OCI-LY7 (cell line): Measurements from ENCODE around the gene ERCC5.

ENCODE experiments used
- EZH2phosphoT487 ChIP-seq: fragments of 200-600 bp; sonication (generic); IDR thresholded peaks from 2 replicates; pipeline ENCODE4 v1.6.1; 2018; ENCODE audit warnings: low read depth, borderline replicate concordance, mild to moderate bottlenecking, mixed run types, antibody characterized with exemption, low read length, moderate library complexity, mixed read lengths
- TF ChIP-seq, protein P1 (sequence below): fragments of 200-600 bp; sonication (generic); conservative IDR thresholded peaks from 2 replicates; pipeline ENCODE4 v1.5.1; 2014; ENCODE audit warnings: mild to moderate bottlenecking, antibody characterized with exemption, low read length, moderate library complexity, mixed read lengths

DNA sequence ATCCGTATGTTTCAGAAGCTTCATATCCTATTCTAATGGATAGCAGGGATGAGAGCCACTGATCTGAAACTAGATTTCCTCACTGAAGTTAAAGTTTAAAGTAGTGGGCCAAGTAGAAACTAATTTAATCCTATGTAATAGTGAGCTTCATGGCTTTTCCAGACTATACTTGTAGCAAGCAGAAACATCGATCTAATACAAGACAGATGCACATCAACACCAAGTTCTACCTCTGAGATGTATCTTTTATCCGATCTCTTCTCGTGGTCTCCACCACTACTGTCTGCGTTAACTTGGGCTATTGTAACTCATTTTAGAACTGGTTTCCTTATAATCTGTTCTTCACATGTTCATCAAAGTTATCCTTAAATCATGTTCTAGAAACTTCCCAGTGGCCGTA lies 3.1 kb downstream of the ERCC5 start:
- TF ChIP-seq, protein P1, sequence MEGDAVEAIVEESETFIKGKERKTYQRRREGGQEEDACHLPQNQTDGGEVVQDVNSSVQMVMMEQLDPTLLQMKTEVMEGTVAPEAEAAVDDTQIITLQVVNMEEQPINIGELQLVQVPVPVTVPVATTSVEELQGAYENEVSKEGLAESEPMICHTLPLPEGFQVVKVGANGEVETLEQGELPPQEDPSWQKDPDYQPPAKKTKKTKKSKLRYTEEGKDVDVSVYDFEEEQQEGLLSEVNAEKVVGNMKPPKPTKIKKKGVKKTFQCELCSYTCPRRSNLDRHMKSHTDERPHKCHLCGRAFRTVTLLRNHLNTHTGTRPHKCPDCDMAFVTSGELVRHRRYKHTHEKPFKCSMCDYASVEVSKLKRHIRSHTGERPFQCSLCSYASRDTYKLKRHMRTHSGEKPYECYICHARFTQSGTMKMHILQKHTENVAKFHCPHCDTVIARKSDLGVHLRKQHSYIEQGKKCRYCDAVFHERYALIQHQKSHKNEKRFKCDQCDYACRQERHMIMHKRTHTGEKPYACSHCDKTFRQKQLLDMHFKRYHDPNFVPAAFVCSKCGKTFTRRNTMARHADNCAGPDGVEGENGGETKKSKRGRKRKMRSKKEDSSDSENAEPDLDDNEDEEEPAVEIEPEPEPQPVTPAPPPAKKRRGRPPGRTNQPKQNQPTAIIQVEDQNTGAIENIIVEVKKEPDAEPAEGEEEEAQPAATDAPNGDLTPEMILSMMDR = no peak
- TF ChIP-seq EZH2phosphoT487 = no peak
